HG03280 (cell line): ENCODE data around the gene SMC5.

ENCODE experiments used
- ATAC-seq: cut with Tn5 transposase; IDR thresholded peaks from one replicate; pipeline ENCODE4 v1.9.1; 2021; ENCODE audit warnings: mild to moderate bottlenecking, moderate library complexity; ENCODE audit not compliant: unreplicated experiment

Gene SMC5

GRCh38 chr9:70403166-70403565 lies 144.4 kb downstream of the SMC5 start:
- ATAC-seq, result no peak

GRCh38 chr9:70403618-70404025 lies 144.8 kb downstream of the SMC5 start:
- ATAC-seq, result no peak

GRCh38 chr9:70404261-70404660 lies 145.5 kb downstream of the SMC5 start:
- ATAC-seq, result no peak
